ENCODE results near the gene CTSE.

GRCh38 chr1:205976036-205976435 is 47.7 kb downstream of the CTSE start:
- TF ChIP-seq SAFB2 (IDR thresholded peaks at IDR 0.05; ENCODE audit: borderline replicate concordance, low read depth, low read length, severe bottlenecking) (no peak), TFE3 (CRISPR knock-in tag; IDR thresholded peaks at IDR 0.05) (no peak), CTCF (IDR thresholded peaks at IDR 0.05 in 2 of 3, conservative IDR thresholded peaks at IDR 0.05 in 1 of 3; ENCODE audit: insufficient read depth in 2 of 3, low read depth in 1 of 3, low read length in 3 of 3) (no peak), HEY1 (CRISPR knock-in tag; IDR thresholded peaks at IDR 0.05; ENCODE audit: borderline replicate concordance) (no peak)
